ENCODE results near the gene OTUB1. TPM values are rescaled to one million over a fixed set of nuclear protein-coding genes. Genes with fewer than 3 reads are reported as not detected.

Gene OTUB1
- total and polyA plus RNA-seq, 9 of the 15 experiments (the other 6 are each of a cell fraction or from before 2014, with no cell fraction given) = 29.5 to 134 (median 66.1) TPM

- TF ChIP-seq MGA (IDR thresholded peaks at IDR 0.05) (no peak), ESRRB (CRISPR knock-in tag; IDR thresholded peaks at IDR 0.05; ENCODE audit: borderline replicate concordance) (no peak), SOX6 (IDR thresholded peaks at IDR 0.05) (no peak), GABPB2 (CRISPR knock-in tag; conservative IDR thresholded peaks at IDR 0.05) (no peak), TCF7 (IDR thresholded peaks at IDR 0.05; ENCODE audit: borderline replicate concordance) (no peak), MBD1 (CRISPR knock-in tag; IDR thresholded peaks at IDR 0.05) (no peak), ZNF384 (IDR thresholded peaks at IDR 0.05; ENCODE audit: low read depth, low read length) (no peak), HNRNPLL (IDR thresholded peaks at IDR 0.05; ENCODE audit: low read depth, low read length, poor library complexity, severe bottlenecking) (peak; percentile 91), ZNF785 (CRISPR knock-in tag; IDR thresholded peaks at IDR 0.05) (no peak), ZBTB17 (CRISPR knock-in tag; IDR thresholded peaks at IDR 0.05) (peak; percentile 83), MYBL2 (IDR thresholded peaks at IDR 0.05; ENCODE audit: low read depth) (peak; percentile 94), MYBL2 (CRISPR knock-in tag; IDR thresholded peaks at IDR 0.05; ENCODE audit: borderline replicate concordance) (no peak)
Measured at GRCh38 chr11:63974259-63975143, 11.7 kb upstream of the OTUB1 start, which contains the start of gene COX8A (continued).

All from K562 (cell line).